ENCODE results near the gene SCARB1.

SCARB1 gene

GRCh38 chr12:124809391-124809790, 54.3 kb downstream of the SCARB1 start:
- H2AFZ ChIP-seq (ENCODE audit: insufficient read depth, low read length, poor library complexity), result no peak overlapping the region
- H3K27me3 ChIP-seq (ENCODE audit: insufficient read depth, low read length), result no peaks in the 10 kb centered on the region
- H2BK120ac ChIP-seq (ENCODE audit: insufficient read depth, low read length, poor library complexity), result no peak overlapping the region
- peaks cover 9 to 10% of the 10 kb centered on the region in 2 experiments for H3K36me3 ChIP-seq (ENCODE audit: control insufficient read depth in 1 of 2, insufficient read depth in 2 of 2, low read length in 2 of 2)
- H3K9ac ChIP-seq (ENCODE audit: low read length), result no peak overlapping the region
- no peak overlapping the region for H3K14ac ChIP-seq (ENCODE audit: low read length)
- H2AK5ac ChIP-seq (ENCODE audit: low read length), result no peak overlapping the region
- H3K79me1 ChIP-seq (ENCODE audit: low read length), result no peaks in the 10 kb centered on the region
- H3K4me1 ChIP-seq (ENCODE audit: control insufficient read depth in 1 of 2, insufficient read depth in 2 of 2, low read length in 2 of 2), result no peaks in the 10 kb centered on the region
- H3K9me3 ChIP-seq (ENCODE audit: insufficient read depth, low read depth, low read length), result peaks cover 2% of the 10 kb centered on the region
- H2BK12ac ChIP-seq (ENCODE audit: low read length), result no peak overlapping the region
- no peak overlapping the region for H3K4ac ChIP-seq (ENCODE audit: low read depth, low read length)
- no peak overlapping the region for H3K4me3 ChIP-seq (ENCODE audit: low read depth, low read length)
- no peaks in the 10 kb centered on the region for H3K79me2 ChIP-seq (ENCODE audit: control insufficient read depth, insufficient read depth, low read length, poor library complexity)
- no peak overlapping the region for H3K18ac ChIP-seq (ENCODE audit: low read length)
- H4K8ac ChIP-seq (ENCODE audit: low read depth, low read length), result no peak overlapping the region
- no peak overlapping the region for H3K4me2 ChIP-seq (ENCODE audit: low read length)
- no peak overlapping the region for H3K27ac ChIP-seq (ENCODE audit: low read depth, low read length)
- no peak overlapping the region for H3K23ac ChIP-seq (ENCODE audit: low read length)
- H4K91ac ChIP-seq (ENCODE audit: low read depth, low read length), result no peak overlapping the region
- DNase-seq, result no peak
- H2BK5ac ChIP-seq (ENCODE audit: low read depth, low read length, poor library complexity), result no peak overlapping the region
- H4K12ac ChIP-seq (ENCODE audit: low read depth, low read length), result no peak overlapping the region
- WGBS (ENCODE audit: extremely low coverage, insufficient coverage, insufficient read length), result no CpG with 5 or more reads among the region's 4 CpGs

- H2BK5ac ChIP-seq (ENCODE audit: low read depth, low read length, poor library complexity), result no peak overlapping the region
- no peak overlapping the region for H3K14ac ChIP-seq (ENCODE audit: low read length)
- H2BK120ac ChIP-seq (ENCODE audit: insufficient read depth, low read length, poor library complexity), result no peak overlapping the region
- no peak overlapping the region for H3K27ac ChIP-seq (ENCODE audit: low read depth, low read length)
- no peak for DNase-seq
- H4K91ac ChIP-seq (ENCODE audit: low read depth, low read length), result no peak overlapping the region
- H3K9me3 ChIP-seq (ENCODE audit: insufficient read depth, low read depth, low read length), result peaks cover 2% of the 10 kb centered on the region
- no peak overlapping the region for H3K9ac ChIP-seq (ENCODE audit: low read length)
- H4K8ac ChIP-seq (ENCODE audit: low read depth, low read length), result no peak overlapping the region
- H2AFZ ChIP-seq (ENCODE audit: insufficient read depth, low read length, poor library complexity), result no peak overlapping the region
- no peak overlapping the region for H4K12ac ChIP-seq (ENCODE audit: low read depth, low read length)
- no peaks in the 10 kb centered on the region for H3K79me2 ChIP-seq (ENCODE audit: control insufficient read depth, insufficient read depth, low read length, poor library complexity)
- no peak overlapping the region for H2AK5ac ChIP-seq (ENCODE audit: low read length)
- H3K4me2 ChIP-seq (ENCODE audit: low read length), result no peak overlapping the region
- no peak overlapping the region for H3K23ac ChIP-seq (ENCODE audit: low read length)
- H3K4ac ChIP-seq (ENCODE audit: low read depth, low read length), result no peak overlapping the region
- no peaks in the 10 kb centered on the region for H3K27me3 ChIP-seq (ENCODE audit: insufficient read depth, low read length)
- no CpG with 5 or more reads among the region's 2 CpGs for WGBS (ENCODE audit: extremely low coverage, insufficient coverage, insufficient read length)
- no peak overlapping the region for H3K4me3 ChIP-seq (ENCODE audit: low read depth, low read length)
- H2BK12ac ChIP-seq (ENCODE audit: low read length), result no peak overlapping the region
- no peaks in the 10 kb centered on the region for H3K79me1 ChIP-seq (ENCODE audit: low read length)
- no peak overlapping the region for H3K18ac ChIP-seq (ENCODE audit: low read length)
- H3K4me1 ChIP-seq (ENCODE audit: control insufficient read depth in 1 of 2, insufficient read depth in 2 of 2, low read length in 2 of 2), result no peaks in the 10 kb centered on the region
- peaks cover 3 to 6% of the 10 kb centered on the region in 2 experiments for H3K36me3 ChIP-seq (ENCODE audit: control insufficient read depth in 1 of 2, insufficient read depth in 2 of 2, low read length in 2 of 2)
These were observed 55.4 kb downstream of the SCARB1 start for GRCh38 chr12:124808272-124808671.

- no peaks in the 10 kb centered on the region for H3K27me3 ChIP-seq (ENCODE audit: insufficient read depth, low read length)
- no peak overlapping the region for H3K14ac ChIP-seq (ENCODE audit: low read length)
- DNase-seq, result no peak
- peaks cover 0 to 10% of the 10 kb centered on the region in 2 experiments for H3K36me3 ChIP-seq (ENCODE audit: control insufficient read depth in 1 of 2, insufficient read depth in 2 of 2, low read length in 2 of 2)
- H2BK5ac ChIP-seq (ENCODE audit: low read depth, low read length, poor library complexity), result no peak overlapping the region
- H3K4me3 ChIP-seq (ENCODE audit: low read depth, low read length), result no peak overlapping the region
- no CpG with 5 or more reads among the region's 25 CpGs for WGBS (ENCODE audit: extremely low coverage, insufficient coverage, insufficient read length)
- no peak overlapping the region for H3K4ac ChIP-seq (ENCODE audit: low read depth, low read length)
- no peak overlapping the region for H2BK12ac ChIP-seq (ENCODE audit: low read length)
- no peak overlapping the region for H4K12ac ChIP-seq (ENCODE audit: low read depth, low read length)
- no peak overlapping the region for H4K8ac ChIP-seq (ENCODE audit: low read depth, low read length)
- H3K79me1 ChIP-seq (ENCODE audit: low read length), result no peaks in the 10 kb centered on the region
- H3K27ac ChIP-seq (ENCODE audit: low read depth, low read length), result no peak overlapping the region
- H3K4me2 ChIP-seq (ENCODE audit: low read length), result no peak overlapping the region
- no peak overlapping the region for H3K9ac ChIP-seq (ENCODE audit: low read length)
- H4K91ac ChIP-seq (ENCODE audit: low read depth, low read length), result no peak overlapping the region
- peaks cover 0 to 2% of the 10 kb centered on the region in 2 experiments for H3K4me1 ChIP-seq (ENCODE audit: control insufficient read depth in 1 of 2, insufficient read depth in 2 of 2, low read length in 2 of 2)
- H3K18ac ChIP-seq (ENCODE audit: low read length), result no peak overlapping the region
- no peak overlapping the region for H2AK5ac ChIP-seq (ENCODE audit: low read length)
- H2BK120ac ChIP-seq (ENCODE audit: insufficient read depth, low read length, poor library complexity), result no peak overlapping the region
- no peak overlapping the region for H3K23ac ChIP-seq (ENCODE audit: low read length)
- no peaks in the 10 kb centered on the region for H3K79me2 ChIP-seq (ENCODE audit: control insufficient read depth, insufficient read depth, low read length, poor library complexity)
- H2AFZ ChIP-seq (ENCODE audit: insufficient read depth, low read length, poor library complexity), result no peak overlapping the region
- H3K9me3 ChIP-seq (ENCODE audit: insufficient read depth, low read depth, low read length), result peaks cover 2% of the 10 kb centered on the region
These were observed 57.6 kb downstream of the SCARB1 start for GRCh38 chr12:124805876-124806668.

DNA sequence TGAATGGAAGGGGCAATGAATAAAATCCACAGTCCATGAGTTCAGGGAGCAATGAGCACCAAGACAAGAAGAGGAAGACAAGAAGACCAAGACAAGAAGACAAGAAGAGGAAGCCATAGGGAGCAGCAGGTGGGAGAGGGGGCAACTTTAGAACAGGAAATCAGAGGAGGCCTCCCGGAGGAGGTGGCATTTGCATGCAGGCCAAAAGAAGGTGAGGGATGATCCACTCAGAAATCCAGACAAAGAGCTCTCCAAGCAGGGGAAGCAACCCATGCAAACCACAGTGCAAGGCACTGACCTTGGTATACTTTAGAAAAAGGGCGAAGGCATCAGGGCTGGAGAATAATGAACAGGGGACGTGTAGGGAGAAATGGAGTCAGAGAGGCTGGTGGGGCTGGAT, 58.6 kb downstream of the SCARB1 start:
- Histone ChIP-seq H3K9me3 (ENCODE audit: insufficient read depth, low read depth, low read length) (peaks cover 3% of the 10 kb centered on the region), H3K18ac (ENCODE audit: low read length) (no peak overlapping the region), H3K9ac (ENCODE audit: low read length) (no peak overlapping the region), H4K12ac (ENCODE audit: low read depth, low read length) (no peak overlapping the region), H2BK120ac (ENCODE audit: insufficient read depth, low read length, poor library complexity) (no peak overlapping the region), H2AK5ac (ENCODE audit: low read length) (no peak overlapping the region), H3K36me3 (ENCODE audit: control insufficient read depth in 1 of 2, insufficient read depth in 2 of 2, low read length in 2 of 2) (peaks cover 6 to 14% of the 10 kb centered on the region in 2 experiments), H2BK5ac (ENCODE audit: low read depth, low read length, poor library complexity) (no peak overlapping the region), H4K91ac (ENCODE audit: low read depth, low read length) (no peak overlapping the region), H3K27me3 (ENCODE audit: insufficient read depth, low read length) (no peaks in the 10 kb centered on the region), H3K27ac (ENCODE audit: low read depth, low read length) (no peak overlapping the region), H2BK12ac (ENCODE audit: low read length) (no peak overlapping the region), H3K23ac (ENCODE audit: low read length) (no peak overlapping the region), H4K8ac (ENCODE audit: low read depth, low read length) (no peak overlapping the region), H3K14ac (ENCODE audit: low read length) (no peak overlapping the region), H3K4ac (ENCODE audit: low read depth, low read length) (no peak overlapping the region), H2AFZ (ENCODE audit: insufficient read depth, low read length, poor library complexity) (no peak overlapping the region), H3K4me3 (ENCODE audit: low read depth, low read length) (no peak overlapping the region), H3K79me2 (ENCODE audit: control insufficient read depth, insufficient read depth, low read length, poor library complexity) (no peaks in the 10 kb centered on the region), H3K4me2 (ENCODE audit: low read length) (no peak overlapping the region), H3K79me1 (ENCODE audit: low read length) (no peaks in the 10 kb centered on the region), H3K4me1 (ENCODE audit: control insufficient read depth in 1 of 2, insufficient read depth in 2 of 2, low read length in 2 of 2) (peaks cover 0 to 2% of the 10 kb centered on the region in 2 experiments)
- no CpG with 5 or more reads among the region's 3 CpGs for whole genome bisulfite sequencing (ENCODE audit: extremely low coverage, insufficient coverage, insufficient read length)
- no peak for DNase-seq
